GM06990 (cell line): ENCODE data around the gene LPAR3.

Experiments used
- DNase-seq: peaks from one replicate; pipeline ENCODE4 v3.0.0-alpha.2; 2011; ENCODE audit not compliant: insufficient read length; ENCODE audit errors: extremely low read depth
- H3K27me3 ChIP-seq: replicated peaks from 2 replicates; pipeline ENCODE4 v1.6.0; 2011; ENCODE audit warnings: low read length; ENCODE audit not compliant: control insufficient read depth, insufficient read depth
- H3K36me3 ChIP-seq: 2 replicates; pipeline ENCODE4 v1.5.1; 2011; ENCODE audit warnings: low read length; ENCODE audit not compliant: control insufficient read depth, insufficient read depth
- H3K4me3 ChIP-seq: replicated peaks from 2 replicates; pipeline ENCODE4 v1.5.1; 2011; ENCODE audit warnings: low read depth, mild to moderate bottlenecking, control low read depth, low read length
- TF ChIP-seq, protein P1 (sequence below): IDR thresholded peaks from 2 replicates; pipeline ENCODE4 v1.5.1; 2011; ENCODE audit warnings: low read length, control low read depth, mild to moderate bottlenecking, inconsistent platforms; ENCODE audit not compliant: insufficient read depth, poor library complexity, severe bottlenecking

Gene LPAR3

GRCh38 chr1:84834419-84835064 is 58.5 kb downstream of the LPAR3 start:
- DNase-seq = no peak
- peaks cover 2% of the 10 kb centered on the region for H3K27me3 ChIP-seq
- TF ChIP-seq, protein P1, sequence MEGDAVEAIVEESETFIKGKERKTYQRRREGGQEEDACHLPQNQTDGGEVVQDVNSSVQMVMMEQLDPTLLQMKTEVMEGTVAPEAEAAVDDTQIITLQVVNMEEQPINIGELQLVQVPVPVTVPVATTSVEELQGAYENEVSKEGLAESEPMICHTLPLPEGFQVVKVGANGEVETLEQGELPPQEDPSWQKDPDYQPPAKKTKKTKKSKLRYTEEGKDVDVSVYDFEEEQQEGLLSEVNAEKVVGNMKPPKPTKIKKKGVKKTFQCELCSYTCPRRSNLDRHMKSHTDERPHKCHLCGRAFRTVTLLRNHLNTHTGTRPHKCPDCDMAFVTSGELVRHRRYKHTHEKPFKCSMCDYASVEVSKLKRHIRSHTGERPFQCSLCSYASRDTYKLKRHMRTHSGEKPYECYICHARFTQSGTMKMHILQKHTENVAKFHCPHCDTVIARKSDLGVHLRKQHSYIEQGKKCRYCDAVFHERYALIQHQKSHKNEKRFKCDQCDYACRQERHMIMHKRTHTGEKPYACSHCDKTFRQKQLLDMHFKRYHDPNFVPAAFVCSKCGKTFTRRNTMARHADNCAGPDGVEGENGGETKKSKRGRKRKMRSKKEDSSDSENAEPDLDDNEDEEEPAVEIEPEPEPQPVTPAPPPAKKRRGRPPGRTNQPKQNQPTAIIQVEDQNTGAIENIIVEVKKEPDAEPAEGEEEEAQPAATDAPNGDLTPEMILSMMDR = no peak
- H3K4me3 ChIP-seq = no peak overlapping the region
- no peaks in the 10 kb centered on the region for H3K36me3 ChIP-seq

GRCh38 chr1:84833194-84833593 is 59.8 kb downstream of the LPAR3 start:
- Histone ChIP-seq H3K36me3 (no peaks in the 10 kb centered on the region), H3K27me3 (peaks cover 2% of the 10 kb centered on the region), H3K4me3 (no peak overlapping the region)
- TF ChIP-seq, protein P1 = no peak
- DNase-seq = no peak

DNA sequence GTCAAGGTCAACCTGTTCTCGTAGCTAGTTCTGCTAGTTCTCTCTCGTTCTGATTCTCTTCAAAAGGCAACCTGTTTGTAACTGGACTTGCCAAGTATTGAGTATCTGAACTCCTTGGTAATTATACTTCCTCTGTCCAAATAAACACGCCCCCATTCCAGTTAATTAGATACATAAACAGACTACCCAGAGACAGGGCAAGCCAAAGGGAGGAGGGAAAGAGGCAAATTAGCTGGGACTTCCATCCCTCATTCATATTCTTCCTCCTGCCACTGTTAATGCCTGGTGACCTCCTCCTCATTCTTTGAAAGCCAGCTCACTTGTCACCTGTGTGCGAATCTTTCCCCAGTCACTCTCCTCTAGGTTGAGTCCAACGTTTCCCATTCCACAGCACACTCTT is 62.9 kb downstream of the LPAR3 start:
- no peak overlapping the region for H3K4me3 ChIP-seq
- DNase-seq = no peak
- H3K36me3 ChIP-seq = no peaks in the 10 kb centered on the region
- peaks cover 2% of the 10 kb centered on the region for H3K27me3 ChIP-seq
- TF ChIP-seq, protein P1 = no peak

GRCh38 chr1:84827976-84828375 is 65.0 kb downstream of the LPAR3 start:
- H3K4me3 ChIP-seq = no peak overlapping the region
- H3K36me3 ChIP-seq = no peaks in the 10 kb centered on the region
- DNase-seq = no peak
- TF ChIP-seq, protein P1 = no peak
- H3K27me3 ChIP-seq = no peaks in the 10 kb centered on the region

GRCh38 chr1:84827555-84827954 is 65.5 kb downstream of the LPAR3 start:
- DNase-seq = no peak
- H3K36me3 ChIP-seq = no peaks in the 10 kb centered on the region
- no peak overlapping the region for H3K4me3 ChIP-seq
- no peaks in the 10 kb centered on the region for H3K27me3 ChIP-seq
- TF ChIP-seq, protein P1 = no peak

GRCh38 chr1:84825161-84825560 is 67.8 kb downstream of the LPAR3 start:
- no peak for DNase-seq
- no peaks in the 10 kb centered on the region for H3K27me3 ChIP-seq
- no peaks in the 10 kb centered on the region for H3K36me3 ChIP-seq
- H3K4me3 ChIP-seq = no peak overlapping the region
- TF ChIP-seq, protein P1 = no peak
